GM12873 (cell line): Measurements from ENCODE around the gene ARHGEF10L.

ENCODE experiments used
- TF ChIP-seq, protein P1 (sequence below): IDR thresholded peaks from 2 replicates; pipeline ENCODE4 v1.5.1; 2012; ENCODE audit warnings: low read depth, mild to moderate bottlenecking, moderate library complexity, low read length, control low read depth; ENCODE audit not compliant: insufficient read depth; ENCODE audit errors: missing control alignments

ARHGEF10L gene

DNA sequence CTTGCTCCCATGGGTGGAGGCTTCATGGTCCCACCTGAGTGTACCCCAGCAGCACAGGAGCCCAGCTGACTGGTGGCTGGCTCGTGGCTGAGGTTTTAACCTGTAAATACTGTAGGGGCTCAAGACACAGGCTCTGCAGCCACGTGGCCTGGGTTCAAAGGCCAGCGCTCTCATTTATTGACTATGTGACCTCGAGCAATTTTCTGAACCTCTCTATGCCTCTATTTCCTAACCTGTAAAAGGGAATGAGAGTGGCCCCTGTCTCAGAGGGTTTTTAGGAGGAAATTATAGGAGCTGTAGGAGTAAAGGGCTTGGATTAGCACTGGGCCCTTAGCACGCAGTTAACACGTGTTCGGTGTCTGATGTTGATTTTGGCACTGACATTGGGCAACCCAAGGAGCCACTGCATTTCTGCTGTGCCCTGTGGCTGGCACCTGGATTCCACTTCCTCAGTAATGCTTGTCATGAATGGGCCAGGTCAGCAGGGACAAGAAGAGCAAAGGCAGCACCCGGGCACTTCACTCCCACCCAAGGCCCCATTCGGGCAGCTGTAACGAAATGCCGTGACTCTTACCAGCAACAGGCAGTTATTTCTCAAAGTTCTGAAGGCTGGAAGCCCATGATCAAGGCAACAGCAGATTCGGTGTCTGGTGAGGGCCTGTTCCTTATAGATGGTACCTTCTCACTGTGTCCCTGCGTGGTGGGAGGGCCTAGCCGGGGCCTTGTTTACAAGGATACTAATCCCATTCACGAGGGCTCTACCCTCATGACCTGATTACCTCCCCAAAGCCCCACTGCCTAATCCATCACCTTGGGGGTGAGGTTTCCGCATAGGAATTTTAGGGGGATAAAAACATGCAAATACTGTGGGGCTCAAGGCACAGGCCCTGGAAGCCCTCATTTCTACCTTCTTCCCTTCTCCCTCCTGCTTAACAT is 25.2 kb downstream of the ARHGEF10L start:
- TF ChIP-seq, protein P1, sequence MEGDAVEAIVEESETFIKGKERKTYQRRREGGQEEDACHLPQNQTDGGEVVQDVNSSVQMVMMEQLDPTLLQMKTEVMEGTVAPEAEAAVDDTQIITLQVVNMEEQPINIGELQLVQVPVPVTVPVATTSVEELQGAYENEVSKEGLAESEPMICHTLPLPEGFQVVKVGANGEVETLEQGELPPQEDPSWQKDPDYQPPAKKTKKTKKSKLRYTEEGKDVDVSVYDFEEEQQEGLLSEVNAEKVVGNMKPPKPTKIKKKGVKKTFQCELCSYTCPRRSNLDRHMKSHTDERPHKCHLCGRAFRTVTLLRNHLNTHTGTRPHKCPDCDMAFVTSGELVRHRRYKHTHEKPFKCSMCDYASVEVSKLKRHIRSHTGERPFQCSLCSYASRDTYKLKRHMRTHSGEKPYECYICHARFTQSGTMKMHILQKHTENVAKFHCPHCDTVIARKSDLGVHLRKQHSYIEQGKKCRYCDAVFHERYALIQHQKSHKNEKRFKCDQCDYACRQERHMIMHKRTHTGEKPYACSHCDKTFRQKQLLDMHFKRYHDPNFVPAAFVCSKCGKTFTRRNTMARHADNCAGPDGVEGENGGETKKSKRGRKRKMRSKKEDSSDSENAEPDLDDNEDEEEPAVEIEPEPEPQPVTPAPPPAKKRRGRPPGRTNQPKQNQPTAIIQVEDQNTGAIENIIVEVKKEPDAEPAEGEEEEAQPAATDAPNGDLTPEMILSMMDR: no peak

DNA sequence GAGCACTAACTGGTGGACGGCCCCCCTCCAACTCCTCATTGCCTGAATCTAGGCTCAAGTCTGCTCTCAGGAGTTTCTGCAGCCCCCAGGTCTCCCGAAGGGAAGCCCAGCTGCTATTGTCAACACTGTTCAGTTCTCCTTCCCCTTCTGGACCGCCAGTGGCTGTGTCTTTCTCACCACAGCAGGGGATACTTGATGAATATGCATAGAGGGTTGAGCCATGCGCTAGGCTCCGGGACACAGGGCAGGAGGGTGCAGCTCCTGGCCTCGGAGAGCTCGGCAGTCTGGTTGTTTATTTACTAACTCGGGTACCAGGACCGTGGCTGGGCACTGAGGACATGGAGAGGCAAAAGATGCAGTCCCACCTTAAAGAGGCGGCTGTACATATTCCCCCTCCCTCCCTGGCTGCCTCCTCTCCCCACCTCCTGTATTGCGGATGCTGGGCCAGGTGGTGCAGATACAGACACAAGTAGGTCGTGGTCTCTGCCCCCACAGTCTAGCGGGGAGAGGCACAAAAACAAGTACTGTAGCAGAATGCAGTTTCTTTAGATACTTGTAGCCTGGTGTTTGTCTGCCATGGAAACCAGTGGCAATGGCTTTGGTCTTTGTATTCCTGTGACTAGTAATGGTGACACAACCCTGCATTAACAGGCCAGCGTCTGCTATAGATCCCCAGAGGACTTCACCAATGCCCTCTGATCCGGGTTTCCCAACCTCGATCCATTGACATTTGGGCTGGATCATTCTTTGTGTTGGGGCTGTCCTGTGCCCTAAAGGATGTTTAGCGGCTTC is 26.2 kb downstream of the ARHGEF10L start:
- TF ChIP-seq, protein P1: no peak

DNA sequence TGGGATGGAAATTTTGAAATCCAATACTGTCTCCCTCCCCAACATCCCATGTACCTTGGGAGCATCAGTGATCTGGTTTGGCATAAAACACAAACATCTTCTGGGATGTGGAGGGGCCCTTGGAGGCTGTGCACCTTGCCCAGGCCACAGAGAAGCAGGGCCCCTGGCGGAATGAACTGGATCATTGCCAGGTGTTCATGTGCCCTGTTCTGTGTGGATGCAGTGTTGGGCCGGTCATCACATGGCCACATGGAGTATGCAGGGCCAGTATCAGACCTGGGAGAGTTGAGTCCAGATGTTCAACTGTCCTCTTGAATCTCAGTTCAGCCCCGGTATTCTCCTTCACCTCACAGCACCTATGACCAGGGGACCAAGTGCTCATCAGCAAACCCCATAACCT is 26.9 kb downstream of the ARHGEF10L start:
- TF ChIP-seq, protein P1: no peak

DNA sequence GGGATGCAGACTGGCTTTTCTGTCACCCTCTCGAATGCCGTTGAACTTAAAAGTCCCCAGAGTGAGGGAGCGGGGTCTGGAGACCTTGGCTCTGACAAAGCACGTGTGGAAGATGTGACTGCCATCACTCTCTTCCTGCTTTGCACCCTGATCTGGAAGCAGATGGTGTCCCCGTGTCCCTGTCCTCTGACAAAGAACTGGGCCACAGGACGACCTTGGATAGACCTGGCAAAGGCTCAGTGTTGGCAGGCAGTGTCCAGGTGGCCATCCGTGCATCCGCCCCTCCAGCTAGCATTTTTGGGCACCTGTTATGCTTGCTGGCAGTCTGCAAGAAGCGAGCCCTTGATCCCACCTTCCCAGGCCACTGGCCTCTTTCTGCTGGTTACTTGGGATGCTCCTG is 27.4 kb downstream of the ARHGEF10L start:
- TF ChIP-seq, protein P1: no peak

DNA sequence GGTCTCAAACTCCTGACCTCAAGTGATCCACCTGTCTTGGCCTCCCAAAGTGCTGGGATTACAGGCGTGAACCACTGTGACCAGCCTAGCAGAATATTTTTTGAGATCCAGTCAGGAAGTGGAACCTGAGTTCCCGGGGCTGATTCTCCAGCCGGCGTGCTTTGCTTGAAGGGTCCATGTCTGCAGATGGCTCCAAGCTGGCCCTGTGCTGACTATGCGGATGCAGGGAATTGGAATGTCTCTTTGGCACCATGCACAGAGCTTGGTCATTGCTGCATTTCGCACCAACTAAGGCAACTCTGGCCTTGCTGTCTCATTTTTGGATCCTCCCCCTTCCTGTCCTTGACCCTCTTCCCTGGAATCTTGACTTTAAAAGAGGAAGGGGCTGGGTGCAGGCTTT is 28.1 kb downstream of the ARHGEF10L start:
- TF ChIP-seq, protein P1: no peak

DNA sequence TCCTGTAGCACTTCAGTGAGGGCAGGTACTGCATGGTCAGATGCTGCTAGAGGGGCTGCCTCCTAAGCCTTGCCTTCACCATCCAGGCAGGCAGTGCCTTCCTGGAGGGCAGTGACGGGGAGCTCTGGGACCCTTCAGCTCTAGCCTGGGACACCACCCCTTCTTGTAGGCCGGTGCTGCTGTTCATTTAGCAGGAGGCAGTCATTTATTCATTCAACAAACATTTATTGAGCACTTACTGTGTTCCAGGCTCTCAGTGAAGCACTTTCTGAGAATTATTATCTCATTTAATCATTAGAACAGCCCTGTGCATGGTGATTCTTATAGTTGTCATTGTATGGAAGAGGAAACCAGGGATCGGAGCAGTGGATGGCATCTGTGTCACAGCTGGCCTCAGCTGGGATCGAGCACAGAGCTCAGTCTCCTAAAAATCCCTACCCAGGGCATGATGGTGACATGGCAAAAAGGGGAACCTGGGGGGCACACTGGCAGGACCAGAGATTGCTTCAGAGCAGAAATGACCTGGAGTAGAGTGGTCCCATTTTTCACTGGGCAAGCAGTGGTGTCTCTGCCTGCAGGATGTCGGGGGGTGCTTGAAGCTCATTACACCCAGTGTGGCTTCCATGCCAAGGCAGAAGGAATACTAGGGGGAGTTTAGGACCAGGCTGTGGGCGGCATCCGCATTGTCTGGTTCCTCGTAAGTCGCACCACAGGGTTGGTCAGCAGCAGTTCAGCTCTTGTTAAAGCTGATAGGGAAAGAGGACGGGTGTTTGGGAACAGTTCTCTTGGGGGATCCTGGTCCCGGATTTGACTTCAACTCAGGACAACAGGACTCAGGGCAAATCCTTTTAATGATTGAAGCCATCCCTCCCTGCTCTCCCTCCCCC is 28.8 kb downstream of the ARHGEF10L start:
- TF ChIP-seq, protein P1: no peak
